Uterine smooth muscle cell (primary cell): ENCODE measurements around the gene CENPE. TPM values are rescaled to one million over a fixed set of nuclear protein-coding genes. Genes with fewer than 3 reads are reported as not detected.

Experiments
- total RNA-seq: library from RNA; depleted of rRNA; stranded (reverse); fragments of >200 nt; gene quantifications from 2 replicates; pipeline ENCODE4 v1.2.3, GENCODE V29; 2014

Gene CENPE, protein sequence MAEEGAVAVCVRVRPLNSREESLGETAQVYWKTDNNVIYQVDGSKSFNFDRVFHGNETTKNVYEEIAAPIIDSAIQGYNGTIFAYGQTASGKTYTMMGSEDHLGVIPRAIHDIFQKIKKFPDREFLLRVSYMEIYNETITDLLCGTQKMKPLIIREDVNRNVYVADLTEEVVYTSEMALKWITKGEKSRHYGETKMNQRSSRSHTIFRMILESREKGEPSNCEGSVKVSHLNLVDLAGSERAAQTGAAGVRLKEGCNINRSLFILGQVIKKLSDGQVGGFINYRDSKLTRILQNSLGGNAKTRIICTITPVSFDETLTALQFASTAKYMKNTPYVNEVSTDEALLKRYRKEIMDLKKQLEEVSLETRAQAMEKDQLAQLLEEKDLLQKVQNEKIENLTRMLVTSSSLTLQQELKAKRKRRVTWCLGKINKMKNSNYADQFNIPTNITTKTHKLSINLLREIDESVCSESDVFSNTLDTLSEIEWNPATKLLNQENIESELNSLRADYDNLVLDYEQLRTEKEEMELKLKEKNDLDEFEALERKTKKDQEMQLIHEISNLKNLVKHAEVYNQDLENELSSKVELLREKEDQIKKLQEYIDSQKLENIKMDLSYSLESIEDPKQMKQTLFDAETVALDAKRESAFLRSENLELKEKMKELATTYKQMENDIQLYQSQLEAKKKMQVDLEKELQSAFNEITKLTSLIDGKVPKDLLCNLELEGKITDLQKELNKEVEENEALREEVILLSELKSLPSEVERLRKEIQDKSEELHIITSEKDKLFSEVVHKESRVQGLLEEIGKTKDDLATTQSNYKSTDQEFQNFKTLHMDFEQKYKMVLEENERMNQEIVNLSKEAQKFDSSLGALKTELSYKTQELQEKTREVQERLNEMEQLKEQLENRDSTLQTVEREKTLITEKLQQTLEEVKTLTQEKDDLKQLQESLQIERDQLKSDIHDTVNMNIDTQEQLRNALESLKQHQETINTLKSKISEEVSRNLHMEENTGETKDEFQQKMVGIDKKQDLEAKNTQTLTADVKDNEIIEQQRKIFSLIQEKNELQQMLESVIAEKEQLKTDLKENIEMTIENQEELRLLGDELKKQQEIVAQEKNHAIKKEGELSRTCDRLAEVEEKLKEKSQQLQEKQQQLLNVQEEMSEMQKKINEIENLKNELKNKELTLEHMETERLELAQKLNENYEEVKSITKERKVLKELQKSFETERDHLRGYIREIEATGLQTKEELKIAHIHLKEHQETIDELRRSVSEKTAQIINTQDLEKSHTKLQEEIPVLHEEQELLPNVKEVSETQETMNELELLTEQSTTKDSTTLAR (N-terminal part only)
- 11.9 and 58.4 TPM in 2 replicates for total RNA-seq

DNA sequence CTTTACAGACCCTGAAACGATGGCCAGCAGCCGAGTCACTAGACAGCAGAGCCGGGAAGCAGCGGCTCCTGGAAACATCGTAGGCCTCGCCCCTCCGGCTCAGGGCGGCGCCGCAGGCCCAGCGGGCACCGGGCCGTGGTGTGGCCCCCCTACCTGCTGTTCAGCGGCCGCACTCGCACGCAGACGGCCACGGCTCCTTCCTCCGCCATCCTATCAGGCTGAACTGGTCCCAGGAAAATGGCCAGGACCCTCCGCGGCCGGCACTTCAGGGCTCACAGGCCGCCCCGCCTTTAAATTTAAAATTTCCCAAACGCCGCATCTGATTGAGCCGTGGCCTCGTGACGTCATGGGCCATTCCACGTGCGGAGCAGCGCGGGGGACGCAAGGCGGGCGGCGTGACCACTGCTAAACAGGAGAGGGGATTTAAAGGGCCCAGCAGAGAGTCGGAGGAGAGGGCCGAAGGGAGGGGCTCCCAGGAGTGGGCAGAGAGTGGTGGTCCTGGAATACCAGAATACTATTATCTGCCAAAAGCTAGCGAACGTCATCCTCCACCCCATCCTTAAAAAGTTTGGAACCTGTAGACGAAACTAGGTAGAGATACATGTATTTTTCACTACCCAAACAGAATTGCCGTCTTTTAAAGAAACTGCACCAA, at the start of gene CENPE:
TSS of gene CENPE (minus strand) at position 233 of the 655 bp plus-strand sequence. CDS start at position 209, 24 bp downstream.

GRCh38 chr4:103099691-103100392, 98.3 kb downstream of the CENPE start, which contains the start of gene BDH2:
Gene BDH2, minus strand, starts transcription at chr4:103099834. Its CDS starts 3,580 bp downstream, at chr4:103096254.

GRCh38 chr4:103076747-103077347, 121.3 kb downstream of the CENPE start, which contains the start of gene SLC9B2:
Gene SLC9B2, minus strand, starts transcription at chr4:103076761. Its CDS starts 9,211 bp downstream, at chr4:103067550.

Other genes starting within 250 kb of the CENPE start
- 0.55 and 0.87 TPM in 2 replicates for gene SLC9B1, start 178.6 kb downstream of the CENPE start, total RNA-seq
- 15.4 and 25.2 TPM in 2 replicates for gene SLC9B2, start 121.6 kb downstream of the CENPE start, total RNA-seq
- 39.0 and 48.5 TPM in 2 replicates for gene BDH2, start 98.5 kb downstream of the CENPE start, total RNA-seq